A549 (cell line): Measurements from ENCODE around the gene GPR18. TPM values are rescaled to one million over a fixed set of nuclear protein-coding genes. Genes with fewer than 3 reads are reported as not detected.

Experiments used
- ATAC-seq, 2 experiments: fragments of 200-7000 bp in 1 of 2; fragments of >200 bp in 1 of 2; cut with Nextera tagmentation in 1 of 2; cut with Tn5 transposase in 1 of 2; 3 replicates each; pipeline versions ENCODE4 v1.8.0 to v1.9.1; 2018 to 2020; ENCODE audit warnings: mild to moderate bottlenecking in 1 of 2, moderate library complexity in 1 of 2
- CTCF ChIA-PET: fragments of 300-600 bp; sonication (Branson Sonifier 250); formaldehyde crosslinking; extraction: SDS; loops from one replicate; lab custom pipeline; 2021; ENCODE audit warnings: antibody characterized with exemption, inconsistent platforms; lab: Yijun Ruan, JAX
- POLR2A ChIA-PET: fragments of 350-600 bp; formaldehyde crosslinking; extraction: SDS; loops from one replicate; lab custom pipeline; 2021; ENCODE audit warnings: antibody characterized with exemption, inconsistent platforms; lab: Yijun Ruan, JAX
- DNase-seq, 2 experiments: peaks; one replicate each; pipeline versions ENCODE4 v3.0.0 to v3.0.0-alpha.2; 2011 to 2016; ENCODE audit warnings: low read depth in 1 of 2, low spot score in 1 of 2
- FAIRE-seq: peaks from 2 replicates; lab custom pipeline; 2011; peaks lifted over from hg19 to GRCh38; lab: Jason Lieb, UNC
- H3K27ac ChIP-seq, 2 experiments: fragments of >200 bp; sonication (Bioruptor Twin); formaldehyde crosslinking; 3 replicates each; pipeline ENCODE4 v1.5.1; 2016 to 2017
- H3K4me1 ChIP-seq: fragments of >200 bp; sonication (Bioruptor Twin); formaldehyde crosslinking; 3 replicates; pipeline ENCODE4 v1.6.1; 2016
- H3K4me2 ChIP-seq: fragments of >200 bp; sonication (Bioruptor Twin); formaldehyde crosslinking; 3 replicates; pipeline ENCODE4 v1.6.1; 2016
- H3K4me3 ChIP-seq: fragments of >200 bp; sonication (Bioruptor Twin); formaldehyde crosslinking; 3 replicates; pipeline ENCODE4 v1.5.1; 2016
- H3K9me3 ChIP-seq: fragments of >200 bp; sonication (Bioruptor Twin); formaldehyde crosslinking; 3 replicates; pipeline ENCODE4 v1.6.1; 2016
- CBX2 ChIP-seq: fragments of 200-600 bp; sonication (generic); IDR thresholded peaks from 2 replicates; pipeline ENCODE4 v1.6.1; 2016; ENCODE audit warnings: low read depth, mild to moderate bottlenecking, borderline replicate concordance
- CEBPB ChIP-seq, 2 experiments: fragments of >200 bp in 1 of 2; sonication (Bioruptor Twin) in 1 of 2; formaldehyde crosslinking in 1 of 2; IDR thresholded peaks; 2 replicates each; pipeline ENCODE4 v1.6.1; 2012 to 2016
- EHMT2 ChIP-seq: fragments of 200-600 bp; sonication (generic); IDR thresholded peaks from 2 replicates; pipeline ENCODE4 v1.6.1; 2016; ENCODE audit warnings: antibody characterized with exemption, low read depth, mild to moderate bottlenecking, moderate library complexity
- ELK1 ChIP-seq: fragments of 150-350 bp; IDR thresholded peaks from 2 replicates; pipeline ENCODE4 v1.6.1; 2014; ENCODE audit warnings: low read depth, mild to moderate bottlenecking, low read length
- FOXS1 ChIP-seq: fragments of 250-450 bp; sonication (Bioruptor Pico); IDR thresholded peaks from 2 replicates; pipeline ENCODE4 v1.5.0; 2020; ENCODE audit warnings: mild to moderate bottlenecking, moderate library complexity
- GATA3 ChIP-seq: IDR thresholded peaks from 2 replicates; pipeline ENCODE4 v1.6.1; 2012; ENCODE audit warnings: borderline replicate concordance
- HEYL ChIP-seq: fragments of 250-450 bp; sonication (Bioruptor Pico); IDR thresholded peaks from 2 replicates; pipeline ENCODE4 v1.8.0; 2021; ENCODE audit warnings: mild to moderate bottlenecking, moderate library complexity
- HOXB13 ChIP-seq: fragments of 250-450 bp; sonication (Bioruptor Pico); IDR thresholded peaks from 2 replicates; pipeline ENCODE4 v1.5.0; 2020; ENCODE audit warnings: low read depth, mild to moderate bottlenecking, moderate library complexity
- JUN ChIP-seq, 2 experiments: fragments of >200 bp; sonication (Bioruptor Twin); formaldehyde crosslinking; IDR thresholded peaks; 2 replicates in 1 of 2; 3 replicates in 1 of 2; pipeline ENCODE4 v1.6.1; 2016 to 2017
- JUNB ChIP-seq: fragments of >200 bp; sonication (Bioruptor Twin); formaldehyde crosslinking; IDR thresholded peaks from 2 replicates; pipeline ENCODE4 v1.6.1; 2016
- KDM1A ChIP-seq: fragments of 200-600 bp; sonication (generic); IDR thresholded peaks from 2 replicates; pipeline ENCODE4 v1.6.1; 2016; ENCODE audit warnings: low read depth, mild to moderate bottlenecking
- MAFK ChIP-seq: fragments of 450-650 bp; IDR thresholded peaks from 2 replicates; pipeline ENCODE4 v1.6.1; 2014; ENCODE audit not compliant: partially characterized antibody
- MAZ ChIP-seq: fragments of 150-350 bp; IDR thresholded peaks from 2 replicates; pipeline ENCODE4 v1.6.1; 2014; ENCODE audit warnings: antibody characterized with exemption, low read depth, low read length, borderline replicate concordance
- MYC ChIP-seq: IDR thresholded peaks from 2 replicates; pipeline ENCODE4 v1.6.1; 2012; ENCODE audit warnings: mild to moderate bottlenecking, inconsistent platforms, low read length, improper control_type of control experiment, borderline replicate concordance
- NPAS2 ChIP-seq: fragments of 250-450 bp; sonication (Bioruptor Pico); IDR thresholded peaks from 2 replicates; pipeline ENCODE4 v1.8.0; 2022; ENCODE audit warnings: mild to moderate bottlenecking, moderate library complexity, borderline replicate concordance
- PHF8 ChIP-seq: fragments of 200-600 bp; sonication (generic); IDR thresholded peaks from 2 replicates; pipeline ENCODE4 v1.6.1; 2016; ENCODE audit warnings: low read depth, mild to moderate bottlenecking, antibody characterized with exemption, moderate library complexity, borderline replicate concordance
- POLR2A ChIP-seq: IDR thresholded peaks from 2 replicates; pipeline ENCODE4 v1.6.1; 2012; ENCODE audit warnings: mild to moderate bottlenecking, low read length
- RARB ChIP-seq: fragments of 250-450 bp; sonication (Bioruptor Pico); IDR thresholded peaks from 2 replicates; pipeline ENCODE4 v1.8.0; 2021; ENCODE audit warnings: mild to moderate bottlenecking, moderate library complexity
- SREBF2 ChIP-seq: fragments of 450-650 bp; IDR thresholded peaks from 2 replicates; pipeline ENCODE4 v1.6.1; 2014; ENCODE audit warnings: mild to moderate bottlenecking, moderate library complexity
- TFCP2L1 ChIP-seq: fragments of 250-450 bp; sonication (Bioruptor Pico); IDR thresholded peaks from 2 replicates; pipeline ENCODE4 v1.5.0; 2021; ENCODE audit warnings: mild to moderate bottlenecking
- ZC3H11A ChIP-seq: fragments of 450-650 bp; IDR thresholded peaks from 2 replicates; pipeline ENCODE4 v1.6.1; 2014; ENCODE audit warnings: antibody characterized with exemption, mild to moderate bottlenecking
- ZFP36 ChIP-seq: fragments of 450-650 bp; IDR thresholded peaks from 2 replicates; pipeline ENCODE4 v1.6.1; 2014; ENCODE audit warnings: borderline replicate concordance; ENCODE audit not compliant: partially characterized antibody
- ZSCAN20 ChIP-seq: fragments of 250-450 bp; sonication (Bioruptor Pico); IDR thresholded peaks from 2 replicates; pipeline ENCODE4 v1.8.0; 2022; ENCODE audit warnings: mild to moderate bottlenecking, moderate library complexity
- WGBS: methylation state at CpG from one replicate; pipeline ENCODE4 v1.1.6; 2017; ENCODE audit errors: missing lambda C conversion rate; 5-methylcytosine and 5-hydroxymethylcytosine counted together
- polyA plus RNA-seq, 4 experiments: library from polyadenylated mRNA; depleted of rRNA in 3 of 4; stranded (reverse); fragments of >200 nt; fragmentation: RNase III in 1 of 4; extraction: RNeasy Plus Mini Kit Qiagen cat#74134 plus additional on column Dnase treatment in 1 of 4; gene quantifications; 2 replicates in 3 of 4; 3 replicates in 1 of 4; pipeline ENCODE4 v1.2.3, GENCODE V29; 2011 to 2017
- TF ChIP-seq, protein P1 (sequence below): IDR thresholded peaks from 2 replicates; pipeline ENCODE4 v1.6.1; 2012; ENCODE audit warnings: low read depth, borderline replicate concordance
- TF ChIP-seq, protein P2 (sequence below): fragments of >200 bp; sonication (Bioruptor Twin); formaldehyde crosslinking; IDR thresholded peaks from 3 replicates; pipeline ENCODE4 v1.5.1; 2016
- TF ChIP-seq, protein P3 (sequence below): fragments of 250-450 bp; sonication (Bioruptor Pico); IDR thresholded peaks from 2 replicates; pipeline ENCODE4 v1.5.0; 2021; ENCODE audit warnings: mild to moderate bottlenecking, moderate library complexity, borderline replicate concordance

GPR18 gene
- polyA plus RNA-seq, 2 of the 4 experiments (the other 2 are of a cell fraction), result not detected

GRCh38 chr13:99228737-99229691 is 29.2 kb downstream of the GPR18 start:
- no peak overlapping the region for H3K4me3 ChIP-seq
- no peak for DNase-seq

GRCh38 chr13:99227909-99228688 is 30.1 kb downstream of the GPR18 start:
- no peak for ATAC-seq
- 0 out of 3 replicates have a peak, but pooled peaks cover 6% of the 10 kb centered on the region for H3K4me1 ChIP-seq
- no peak for FAIRE-seq
- DNase-seq, result no peak
- no peak overlapping the region for H3K4me3 ChIP-seq
- H3K4me2 ChIP-seq, result no peak overlapping the region
- POLR2A ChIA-PET, result no interaction called here
- TF ChIP-seq PHF8, result no peak
- no peak for TF ChIP-seq FOXS1 (CRISPR knock-in tag)
- no peak for TF ChIP-seq JUNB
- no peak for TF ChIP-seq TFCP2L1 (CRISPR knock-in tag)
- no peak for TF ChIP-seq CEBPB (IDR thresholded peaks at IDR 0.05)
- TF ChIP-seq, protein P1, sequence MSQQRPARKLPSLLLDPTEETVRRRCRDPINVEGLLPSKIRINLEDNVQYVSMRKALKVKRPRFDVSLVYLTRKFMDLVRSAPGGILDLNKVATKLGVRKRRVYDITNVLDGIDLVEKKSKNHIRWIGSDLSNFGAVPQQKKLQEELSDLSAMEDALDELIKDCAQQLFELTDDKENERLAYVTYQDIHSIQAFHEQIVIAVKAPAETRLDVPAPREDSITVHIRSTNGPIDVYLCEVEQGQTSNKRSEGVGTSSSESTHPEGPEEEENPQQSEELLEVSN, result no peak
- TF ChIP-seq ZFP36, result no peak
- no peak for TF ChIP-seq SREBF2
- TF ChIP-seq KDM1A, result no peak
- no peak for TF ChIP-seq HEYL (CRISPR knock-in tag)
- no peak for TF ChIP-seq ZSCAN20 (CRISPR knock-in tag)
- TF ChIP-seq, protein P2, sequence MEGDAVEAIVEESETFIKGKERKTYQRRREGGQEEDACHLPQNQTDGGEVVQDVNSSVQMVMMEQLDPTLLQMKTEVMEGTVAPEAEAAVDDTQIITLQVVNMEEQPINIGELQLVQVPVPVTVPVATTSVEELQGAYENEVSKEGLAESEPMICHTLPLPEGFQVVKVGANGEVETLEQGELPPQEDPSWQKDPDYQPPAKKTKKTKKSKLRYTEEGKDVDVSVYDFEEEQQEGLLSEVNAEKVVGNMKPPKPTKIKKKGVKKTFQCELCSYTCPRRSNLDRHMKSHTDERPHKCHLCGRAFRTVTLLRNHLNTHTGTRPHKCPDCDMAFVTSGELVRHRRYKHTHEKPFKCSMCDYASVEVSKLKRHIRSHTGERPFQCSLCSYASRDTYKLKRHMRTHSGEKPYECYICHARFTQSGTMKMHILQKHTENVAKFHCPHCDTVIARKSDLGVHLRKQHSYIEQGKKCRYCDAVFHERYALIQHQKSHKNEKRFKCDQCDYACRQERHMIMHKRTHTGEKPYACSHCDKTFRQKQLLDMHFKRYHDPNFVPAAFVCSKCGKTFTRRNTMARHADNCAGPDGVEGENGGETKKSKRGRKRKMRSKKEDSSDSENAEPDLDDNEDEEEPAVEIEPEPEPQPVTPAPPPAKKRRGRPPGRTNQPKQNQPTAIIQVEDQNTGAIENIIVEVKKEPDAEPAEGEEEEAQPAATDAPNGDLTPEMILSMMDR, result no peak
- TF ChIP-seq JUN (IDR thresholded peaks at IDR 0.05), result no peak
- TF ChIP-seq MYC, result no peak
- no peak for TF ChIP-seq CBX2
- TF ChIP-seq POLR2A, result no peak
- TF ChIP-seq ELK1, result no peak
- no peak for TF ChIP-seq MAZ
- CTCF ChIA-PET, result no interaction called here
- no peak overlapping the region for H3K27ac ChIP-seq
- no peaks in the 10 kb centered on the region for H3K9me3 ChIP-seq
- WGBS, result 94% methylated on average over 14 of the region's 15 CpGs

More at GRCh38 chr13:99228737-99229691, 29.2 kb downstream of the GPR18 start:
- ChIA-PET CTCF (interaction anchor here (1.7 kb wide), 1 partner anchor 9 kb away, joined by 3 read pairs; no protein-coding TSS in a partner anchor), POLR2A (no interaction called here)
- no peak for TF ChIP-seq POLR2A
- no peak for TF ChIP-seq EHMT2
- no peak for TF ChIP-seq ZC3H11A
- TF ChIP-seq, protein P3, sequence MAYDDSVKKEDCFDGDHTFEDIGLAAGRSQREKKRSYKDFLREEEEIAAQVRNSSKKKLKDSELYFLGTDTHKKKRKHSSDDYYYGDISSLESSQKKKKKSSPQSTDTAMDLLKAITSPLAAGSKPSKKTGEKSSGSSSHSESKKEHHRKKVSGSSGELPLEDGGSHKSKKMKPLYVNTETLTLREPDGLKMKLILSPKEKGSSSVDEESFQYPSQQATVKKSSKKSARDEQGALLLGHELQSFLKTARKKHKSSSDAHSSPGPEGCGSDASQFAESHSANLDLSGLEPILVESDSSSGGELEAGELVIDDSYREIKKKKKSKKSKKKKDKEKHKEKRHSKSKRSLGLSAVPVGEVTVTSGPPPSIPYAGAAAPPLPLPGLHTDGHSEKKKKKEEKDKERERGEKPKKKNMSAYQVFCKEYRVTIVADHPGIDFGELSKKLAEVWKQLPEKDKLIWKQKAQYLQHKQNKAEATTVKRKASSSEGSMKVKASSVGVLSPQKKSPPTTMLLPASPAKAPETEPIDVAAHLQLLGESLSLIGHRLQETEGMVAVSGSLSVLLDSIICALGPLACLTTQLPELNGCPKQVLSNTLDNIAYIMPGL (CRISPR knock-in tag), result no peak
- no peak for TF ChIP-seq HOXB13 (CRISPR knock-in tag)
- TF ChIP-seq ELK1, result no peak
- TF ChIP-seq NPAS2 (CRISPR knock-in tag), result no peak
- no peak for TF ChIP-seq MAFK
- TF ChIP-seq GATA3, result no peak
- TF ChIP-seq RARB (CRISPR knock-in tag), result no peak
- no peak for FAIRE-seq
- H3K4me1 ChIP-seq, result 0 out of 3 replicates have a peak, but pooled peaks cover 6% of the 10 kb centered on the region
- WGBS, result 76% methylated on average over 13 of the region's 13 CpGs
- no peak overlapping the region for H3K4me2 ChIP-seq
- no peak for ATAC-seq
- H3K9me3 ChIP-seq, result no peaks in the 10 kb centered on the region
- no peak overlapping the region for H3K27ac ChIP-seq
